ENCODE data around the gene PNPLA3. TPM values are rescaled to one million over a fixed set of nuclear protein-coding genes. Genes with fewer than 3 reads are reported as not detected.

Gene PNPLA3
- total RNA-seq, 1 experiment from 2014 or later, result 7.3 TPM

GRCh38 chr22:43992331-43992821 lies 68.8 kb downstream of the PNPLA3 start:
- ChIA-PET CTCF (interaction anchor here (0.6 to 4.0 kb wide), 5 partner anchors 17 to 633 kb away, joined by 3 to 84 read pairs (median 5); no protein-coding TSS in a partner anchor), POLR2A (interaction anchor here (0.6 to 2.1 kb wide), 2 partner anchors 93 to 750 kb away, joined by 6 to 9 read pairs; no protein-coding TSS in a partner anchor), RAD21 (ENCODE audit: low non-redundant PET in 1 of 2, low total read pairs in 2 of 2, uncharacterized antibody in 2 of 2, unreplicated experiment in 2 of 2) (interaction anchor here in 1 of 2 experiments (1.2 kb wide), 1 partner anchor 632 kb away, joined by 4 read pairs; no protein-coding TSS in a partner anchor)
- Histone ChIP-seq H3K9me3 (ENCODE audit: control insufficient read depth in 1 of 2, insufficient read depth in 1 of 2, low read depth in 1 of 2, low read length in 2 of 2) (no peaks in the 10 kb centered on the region), H3K9ac (ENCODE audit: low read length) (no peak overlapping the region), H3K27me3 (ENCODE audit: insufficient read depth, low read length) (no peaks in the 10 kb centered on the region), H3K79me2 (ENCODE audit: insufficient read depth, low read length) (no peaks in the 10 kb centered on the region), H2AFZ (ENCODE audit: low read depth, low read length, poor library complexity, severe bottlenecking) (no peak overlapping the region), H3K4me2 (ENCODE audit: low read length) (no peak overlapping the region), H4K20me1 (ENCODE audit: insufficient read depth) (no peaks in the 10 kb centered on the region), H3K9me2 (ENCODE audit: insufficient read depth) (no peaks in the 10 kb centered on the region), H3K36me3 (ENCODE audit: control insufficient read depth in 1 of 2, insufficient read depth in 2 of 2, low read length in 2 of 2) (peaks cover 24 to 28% of the 10 kb centered on the region in 2 experiments; a peak in 3 of 4 replicates), H3K27ac (ENCODE audit: low read depth, low read length) (no peak overlapping the region), H3K4me1 (ENCODE audit: control insufficient read depth in 1 of 2, insufficient read depth in 2 of 2, low read length in 2 of 2) (no peaks in the 10 kb centered on the region), H3K4me3 (replicated peaks in 1 of 2; ENCODE audit: low read depth in 1 of 2, low read length in 2 of 2) (no peak overlapping the region)
- no peak for TF ChIP-seq JUND (IDR thresholded peaks at IDR 0.05)
- TF ChIP-seq EGR1 (IDR thresholded peaks at IDR 0.05; ENCODE audit: low read depth), result no peak
- no peak for TF ChIP-seq CBX3 (IDR thresholded peaks at IDR 0.05; ENCODE audit: low read depth)
- no peak for TF ChIP-seq CTCF (IDR thresholded peaks at IDR 0.05 in 2 of 3, conservative IDR thresholded peaks at IDR 0.05 in 1 of 3; ENCODE audit: borderline replicate concordance in 1 of 3, insufficient read depth in 1 of 3, low read depth in 2 of 3, low read length in 2 of 3)
- TF ChIP-seq ZNF274 (IDR thresholded peaks at IDR 0.05; ENCODE audit: low read depth, low read length), result no peak
- no peak for TF ChIP-seq YY1 (IDR thresholded peaks at IDR 0.05; ENCODE audit: extremely low read depth, insufficient replicate concordance, low read depth, low read length)
- TF ChIP-seq, protein P1, sequence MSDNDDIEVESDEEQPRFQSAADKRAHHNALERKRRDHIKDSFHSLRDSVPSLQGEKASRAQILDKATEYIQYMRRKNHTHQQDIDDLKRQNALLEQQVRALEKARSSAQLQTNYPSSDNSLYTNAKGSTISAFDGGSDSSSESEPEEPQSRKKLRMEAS (IDR thresholded peaks at IDR 0.05), result no peak
- no peak for TF ChIP-seq EZH2 (IDR thresholded peaks at IDR 0.05)
- TF ChIP-seq ZFX (IDR thresholded peaks at IDR 0.05), result no peak
- TF ChIP-seq ELF1 (IDR thresholded peaks at IDR 0.05; ENCODE audit: borderline replicate concordance, low read depth), result no peak
- no peak for TF ChIP-seq CEBPB (IDR thresholded peaks at IDR 0.05; ENCODE audit: low read depth)
- no peak for TF ChIP-seq SRF (IDR thresholded peaks at IDR 0.05; ENCODE audit: low read depth)
- TF ChIP-seq REST (IDR thresholded peaks at IDR 0.05; ENCODE audit: low read depth), result no peak
- no peak for TF ChIP-seq ATF3 (IDR thresholded peaks at IDR 0.05)
- TF ChIP-seq, protein P2, sequence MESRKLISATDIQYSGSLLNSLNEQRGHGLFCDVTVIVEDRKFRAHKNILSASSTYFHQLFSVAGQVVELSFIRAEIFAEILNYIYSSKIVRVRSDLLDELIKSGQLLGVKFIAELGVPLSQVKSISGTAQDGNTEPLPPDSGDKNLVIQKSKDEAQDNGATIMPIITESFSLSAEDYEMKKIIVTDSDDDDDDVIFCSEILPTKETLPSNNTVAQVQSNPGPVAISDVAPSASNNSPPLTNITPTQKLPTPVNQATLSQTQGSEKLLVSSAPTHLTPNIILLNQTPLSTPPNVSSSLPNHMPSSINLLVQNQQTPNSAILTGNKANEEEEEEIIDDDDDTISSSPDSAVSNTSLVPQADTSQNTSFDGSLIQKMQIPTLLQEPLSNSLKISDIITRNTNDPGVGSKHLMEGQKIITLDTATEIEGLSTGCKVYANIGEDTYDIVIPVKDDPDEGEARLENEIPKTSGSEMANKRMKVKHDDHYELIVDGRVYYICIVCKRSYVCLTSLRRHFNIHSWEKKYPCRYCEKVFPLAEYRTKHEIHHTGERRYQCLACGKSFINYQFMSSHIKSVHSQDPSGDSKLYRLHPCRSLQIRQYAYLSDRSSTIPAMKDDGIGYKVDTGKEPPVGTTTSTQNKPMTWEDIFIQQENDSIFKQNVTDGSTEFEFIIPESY (IDR thresholded peaks at IDR 0.05; ENCODE audit: extremely low read depth, insufficient replicate concordance, low read length), result no peak
- TF ChIP-seq POLR2A (IDR thresholded peaks at IDR 0.05; ENCODE audit: borderline replicate concordance, extremely low read depth, insufficient read depth, insufficient read length), result no peak
- ATAC-seq, result no peak
- DNase-seq (ENCODE audit: low read depth, low spot score), result no peak
- intact Hi-C loops (cut with micrococcal nuclease), result no loop called here
- BruUV-seq (replicated peaks), result no TSS peak

All from HCT116 (cell line).